Measurements from ENCODE around the gene SSR3.

The SSR3 gene

GRCh38 chr3:156536524-156537316, 18.2 kb downstream of the SSR3 start:
- no peak for DNase-seq (ENCODE audit: low read depth)

GRCh38 chr3:156535798-156536197, 19.1 kb downstream of the SSR3 start:
- no peak for DNase-seq (ENCODE audit: low read depth)

- peak; percentile 99 for DNase-seq (ENCODE audit: low read depth)
These were observed 19.7 kb downstream of the SSR3 start for GRCh38 chr3:156535162-156535627.

DNA sequence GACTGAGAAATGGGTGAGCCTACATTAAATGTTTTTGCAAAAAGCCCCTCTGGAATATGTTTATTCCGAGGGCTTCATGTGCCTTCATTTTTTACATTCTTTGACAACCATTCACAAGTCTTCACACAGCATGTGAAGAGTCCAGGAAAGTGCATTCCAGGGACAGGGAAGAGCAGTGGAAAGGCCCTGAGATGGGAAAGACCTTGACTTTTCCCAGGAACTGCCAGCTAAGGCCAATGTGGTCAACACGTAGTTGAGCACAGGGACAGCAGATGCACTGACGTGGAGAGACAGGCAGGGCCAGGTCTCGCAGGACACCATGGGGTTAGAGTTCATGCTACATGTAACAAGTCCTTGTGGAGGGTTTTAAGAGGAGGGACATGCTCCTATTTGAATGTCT, 21.7 kb downstream of the SSR3 start:
- DNase-seq (ENCODE audit: low read depth) = peak; percentile 88

DNA sequence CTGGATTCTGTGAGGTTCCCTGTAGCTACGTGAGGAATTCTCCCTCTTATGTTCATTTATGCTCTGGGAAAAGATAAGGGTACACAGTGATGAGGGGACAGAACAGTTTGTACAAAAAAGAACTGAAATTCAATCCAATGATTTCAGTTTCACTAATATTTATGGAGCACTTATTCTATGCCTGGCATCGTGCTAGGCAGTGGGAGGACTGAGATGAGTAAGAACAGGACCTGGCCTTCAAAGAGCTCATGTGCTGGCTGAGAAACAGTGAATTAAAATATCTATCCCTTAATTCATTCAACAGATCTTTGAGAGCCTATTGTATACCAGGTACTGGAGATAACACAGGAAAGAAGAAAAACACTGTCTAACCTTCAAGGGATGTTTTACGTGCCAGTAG, 22.2 kb downstream of the SSR3 start:
- no peak for DNase-seq (ENCODE audit: low read depth)

GRCh38 chr3:156530980-156531379, 23.9 kb downstream of the SSR3 start:
- DNase-seq (ENCODE audit: low read depth) = no peak

- no peak for DNase-seq (ENCODE audit: low read depth)
These were observed 27.9 kb downstream of the SSR3 start for GRCh38 chr3:156527060-156527459.

- DNase-seq (ENCODE audit: low read depth) = no peak
These were observed 29.1 kb downstream of the SSR3 start for GRCh38 chr3:156525808-156526207.

- no peak for DNase-seq (ENCODE audit: low read depth)
These were observed 32.2 kb downstream of the SSR3 start for GRCh38 chr3:156522673-156523072.

- no peak for DNase-seq (ENCODE audit: low read depth)
These were observed 35.2 kb downstream of the SSR3 start for GRCh38 chr3:156519758-156520162.

- no peak for DNase-seq (ENCODE audit: low read depth)
These were observed 36.2 kb downstream of the SSR3 start for GRCh38 chr3:156518726-156519125.

DNA sequence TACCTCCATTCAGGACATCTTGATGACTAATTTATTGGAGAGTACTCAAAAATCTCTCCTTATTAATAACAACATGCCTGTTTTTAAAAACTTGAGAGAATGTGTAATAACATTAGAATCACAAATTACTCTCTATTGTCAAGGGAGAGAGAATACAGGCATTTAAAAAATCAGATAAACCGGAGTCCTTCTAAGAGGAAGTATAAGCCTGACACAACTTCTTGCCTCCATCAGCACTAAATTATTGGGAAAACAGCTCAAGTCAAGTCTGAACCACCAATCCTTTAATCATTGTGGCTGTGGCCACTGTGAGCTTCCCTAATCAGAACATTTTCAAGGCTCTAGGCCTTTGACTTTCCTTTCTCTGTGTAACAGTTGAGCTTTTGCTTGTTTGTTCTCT, 38.0 kb downstream of the SSR3 start:
- DNase-seq (ENCODE audit: low read depth) = no peak

- no peak for DNase-seq (ENCODE audit: low read depth)
These were observed 38.6 kb downstream of the SSR3 start for GRCh38 chr3:156516284-156516683.

DNA sequence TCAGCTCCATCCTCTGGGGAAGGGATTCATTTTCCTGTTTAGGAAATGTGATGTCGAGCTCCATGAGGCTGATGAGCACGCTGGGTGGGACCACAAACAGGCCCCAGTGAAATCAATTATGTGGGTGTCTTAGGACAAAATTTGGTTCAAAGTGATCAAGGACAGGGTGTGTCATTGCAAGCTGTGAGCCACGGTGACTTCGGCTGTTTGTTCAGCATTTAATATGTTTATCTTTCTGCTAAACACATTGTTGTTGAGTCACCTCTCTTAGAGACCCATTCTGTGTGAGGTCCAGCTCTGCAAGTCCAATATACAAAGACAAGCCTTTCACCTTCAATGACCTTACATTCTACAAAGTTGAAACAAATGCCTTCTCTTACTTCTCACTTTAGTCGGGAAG, 41.3 kb downstream of the SSR3 start:
- no peak for DNase-seq (ENCODE audit: low read depth)

DNA sequence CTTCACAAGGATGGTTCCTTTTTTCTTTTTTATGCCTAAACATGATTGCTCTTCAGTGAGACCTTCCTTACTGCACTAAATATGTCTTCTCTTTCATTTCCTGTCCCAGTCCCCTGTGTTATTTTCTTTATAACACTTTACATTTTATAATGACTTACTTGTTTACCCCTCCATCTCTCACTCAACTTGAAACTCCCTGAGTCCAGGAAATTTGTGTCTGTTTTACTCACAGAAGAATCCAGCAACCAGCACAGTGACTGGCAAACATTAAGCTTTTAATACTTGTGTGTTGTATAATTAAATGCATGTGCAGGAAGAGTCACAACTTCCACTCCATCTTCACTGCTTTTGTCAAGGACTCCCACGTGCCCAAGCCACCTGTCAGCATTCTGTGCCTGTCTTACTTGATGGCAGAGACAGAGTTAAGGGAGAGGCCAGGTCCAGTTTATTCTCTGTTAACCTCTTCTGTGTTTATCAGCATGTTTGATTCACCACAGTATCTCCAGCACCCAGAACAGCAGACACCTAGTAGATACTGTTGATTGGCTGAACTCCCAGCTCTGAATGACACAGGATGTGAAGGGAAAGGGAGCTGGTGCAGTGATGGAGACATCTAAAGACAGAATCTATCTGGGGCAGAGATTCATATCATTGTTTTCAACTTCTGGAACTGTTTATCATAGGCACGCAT, 42.8 kb downstream of the SSR3 start:
- DNase-seq (ENCODE audit: low read depth) = peak; percentile 25

DNA sequence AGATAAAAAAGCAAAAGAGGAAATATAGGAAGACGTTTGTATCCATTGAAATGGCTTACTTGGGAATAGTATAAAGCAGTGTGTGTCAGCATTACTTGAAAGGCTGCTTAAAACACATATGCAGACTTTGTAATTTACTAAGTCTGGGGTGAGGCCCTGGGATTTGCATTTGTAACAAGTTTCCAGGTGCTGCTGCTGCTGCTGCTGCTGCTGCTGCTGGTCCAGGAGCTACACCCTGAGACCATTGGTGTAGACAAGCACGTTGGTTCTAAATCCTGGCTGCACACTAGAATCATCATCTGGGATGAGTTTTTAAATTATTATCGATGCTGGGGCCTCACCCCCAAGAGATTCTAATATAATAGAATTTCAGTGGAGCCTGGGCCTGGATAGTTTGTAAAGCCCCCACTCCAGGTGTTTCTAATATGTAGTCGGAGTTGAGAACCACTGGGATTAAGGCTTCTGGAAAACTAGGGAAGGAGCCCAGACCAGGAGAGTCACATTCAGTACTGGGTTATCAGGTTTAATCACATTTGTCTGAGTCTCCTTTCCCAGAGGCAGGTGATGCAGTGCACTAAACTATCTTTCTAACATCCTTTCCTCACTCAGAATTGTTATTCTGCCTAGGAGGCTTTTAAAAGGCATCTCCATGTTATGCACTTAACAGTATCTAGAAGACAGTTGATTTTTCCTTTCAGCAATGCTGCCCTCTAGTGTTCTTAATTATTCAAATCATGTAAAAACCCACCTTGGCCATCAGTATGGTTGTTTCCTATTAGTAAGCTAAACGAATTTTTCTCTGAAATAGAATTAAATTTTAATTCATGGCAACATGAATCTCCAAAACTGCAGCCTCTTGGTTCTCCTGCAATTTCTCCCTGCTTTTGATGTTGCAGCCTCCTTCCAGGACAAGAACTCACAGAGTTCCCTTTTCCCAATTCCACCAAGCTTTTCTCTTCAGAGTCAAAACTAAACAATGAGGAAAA, 45.4 kb downstream of the SSR3 start:
- DNase-seq (ENCODE audit: low read depth) = peak; percentile 65

- DNase-seq (ENCODE audit: low read depth) = peak; percentile 32
These were observed 47.6 kb downstream of the SSR3 start for GRCh38 chr3:156507285-156507684.

DNA sequence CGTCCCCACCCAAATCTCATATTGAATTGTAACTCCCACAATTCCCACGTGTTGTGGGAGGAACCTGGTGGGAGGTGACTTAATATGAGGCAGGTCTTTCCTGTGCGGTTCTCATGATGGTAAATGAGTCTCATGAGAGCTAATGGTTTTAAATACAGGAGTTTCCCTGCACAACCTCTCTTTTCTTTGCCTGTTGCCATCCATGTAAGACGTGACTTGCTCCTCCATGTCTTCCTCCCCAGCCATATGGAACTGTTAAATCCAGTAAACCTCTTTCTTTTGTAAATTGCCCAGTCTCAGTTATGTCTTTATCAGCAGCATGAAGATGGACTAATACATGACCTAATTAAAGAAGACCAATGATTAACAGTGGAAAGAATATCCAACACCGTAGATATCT, 56.6 kb downstream of the SSR3 start:
- DNase-seq (ENCODE audit: low read depth) = no peak

- DNase-seq (ENCODE audit: low read depth) = peak; percentile 82
These were observed 57.6 kb downstream of the SSR3 start for GRCh38 chr3:156497326-156497725.

GRCh38 chr3:156495816-156496215, 59.1 kb downstream of the SSR3 start:
- DNase-seq (ENCODE audit: low read depth) = no peak

DNA sequence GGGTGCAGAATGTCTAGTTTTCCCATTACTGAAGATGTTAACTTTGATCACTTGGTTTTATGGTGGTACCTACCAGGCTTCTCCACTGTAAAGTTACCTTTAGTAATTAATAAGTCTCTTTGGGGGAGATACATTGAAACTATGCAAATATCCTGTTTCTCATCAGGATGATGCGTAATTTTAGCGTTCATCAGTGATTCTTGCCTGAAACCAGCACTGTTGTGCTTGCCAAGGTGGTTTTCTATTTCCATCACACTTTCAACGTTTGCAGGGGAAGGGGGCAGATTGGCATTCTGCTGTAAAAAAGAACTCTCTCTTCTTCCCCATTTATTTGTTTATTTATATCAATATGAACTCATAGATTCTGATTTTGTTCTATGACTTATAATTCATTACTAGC, 61.0 kb downstream of the SSR3 start:
- DNase-seq (ENCODE audit: low read depth) = no peak

GRCh38 chr3:156492801-156493261, 62.1 kb downstream of the SSR3 start:
- DNase-seq (ENCODE audit: low read depth) = peak; percentile 43
